Glutamatergic neuron (in vitro differentiated cells): ENCODE measurements around the gene TTLL6. TPM values are rescaled to one million over a fixed set of nuclear protein-coding genes. Genes with fewer than 3 reads are reported as not detected.
A peak's percentile ranks its signal among the peaks of the same experiment; 100 is the strongest.

Source experiments
- DNase-seq: peaks from one replicate; pipeline ENCODE4 v3.0.0; 2022
- H3K27ac Mint-ChIP-seq: one replicate; pipeline ENCODE4 v1.8.0; 2020; ENCODE audit warnings: mild to moderate bottlenecking, mixed read lengths, inconsistent platforms; ENCODE audit not compliant: unreplicated experiment
- H3K27me3 Mint-ChIP-seq: one replicate; pipeline ENCODE4 v1.8.0; 2020; ENCODE audit warnings: mild to moderate bottlenecking, moderate library complexity, mixed read lengths, inconsistent platforms; ENCODE audit not compliant: unreplicated experiment
- H3K36me3 Mint-ChIP-seq: one replicate; pipeline ENCODE4 v1.8.0; 2020; ENCODE audit warnings: mild to moderate bottlenecking, mixed read lengths, inconsistent platforms; ENCODE audit not compliant: unreplicated experiment
- H3K4me1 Mint-ChIP-seq: one replicate; pipeline ENCODE4 v1.8.0; 2020; ENCODE audit warnings: mild to moderate bottlenecking, low read depth, mixed read lengths, inconsistent platforms; ENCODE audit not compliant: unreplicated experiment
- H3K4me3 Mint-ChIP-seq: one replicate; pipeline ENCODE4 v1.8.0; 2020; ENCODE audit warnings: mild to moderate bottlenecking, mixed read lengths, inconsistent platforms; ENCODE audit not compliant: unreplicated experiment
- H3K9me3 Mint-ChIP-seq: one replicate; pipeline ENCODE4 v1.8.0; 2020; ENCODE audit warnings: mild to moderate bottlenecking, moderate library complexity, mixed read lengths, inconsistent platforms; ENCODE audit not compliant: unreplicated experiment
- total RNA-seq: library from RNA; stranded (reverse); fragmentation: NEBNext Ultra II Directional; extraction: Animal tissue kit (Norgen Biotek cat#: 25700); gene quantifications from one replicate; pipeline ENCODE4 v1.2.1, GENCODE V29; 2021; ENCODE audit not compliant: unreplicated experiment
- TF ChIP-seq, protein P1 (sequence below): fragments of 200-600 bp; sonication (generic); IDR thresholded peaks from one replicate; pipeline ENCODE4 v1.5.0; 2021; ENCODE audit not compliant: partially characterized antibody, unreplicated experiment

The TTLL6 gene
- total RNA-seq, 1 donor from 2014 or later, result 35.4 TPM

DNA sequence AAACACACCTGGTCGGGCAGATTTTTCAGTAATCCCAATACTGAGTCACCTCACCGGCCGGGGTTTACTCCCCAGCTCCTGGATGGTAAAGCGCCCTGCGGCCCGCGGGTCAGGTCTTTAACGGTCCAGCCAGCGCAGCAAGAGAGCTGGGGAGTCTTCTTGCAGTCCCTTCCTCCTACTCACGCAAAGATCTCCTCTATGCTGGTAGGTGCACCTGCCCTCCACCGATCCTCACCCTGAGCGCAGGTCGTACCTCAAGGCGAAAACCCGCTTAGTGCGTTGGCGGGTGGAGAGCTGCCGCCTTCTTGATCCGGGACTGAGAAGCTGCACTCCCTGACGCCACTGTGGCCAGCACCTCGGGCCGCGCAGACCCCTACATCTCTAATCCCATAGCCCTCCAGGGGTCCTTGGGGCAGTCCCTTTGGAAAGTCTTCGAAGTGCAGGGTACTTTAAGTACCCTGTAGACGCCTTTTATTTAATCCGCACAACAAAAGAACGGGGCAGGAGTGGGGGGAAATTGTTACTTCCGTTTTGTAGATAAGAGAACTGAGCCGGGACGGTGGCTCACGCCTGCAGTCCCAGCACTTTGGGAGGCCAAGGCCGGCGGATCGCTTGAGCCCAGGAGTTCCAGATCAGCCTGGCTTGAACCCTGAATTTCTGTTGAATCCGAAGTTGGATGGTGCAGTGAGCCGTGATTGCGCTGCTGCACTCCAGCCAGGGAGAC, 78.1 kb downstream of the TTLL6 start:
- H3K27me3 Mint-ChIP-seq, result peaks cover 44% of the 10 kb centered on the region

DNA sequence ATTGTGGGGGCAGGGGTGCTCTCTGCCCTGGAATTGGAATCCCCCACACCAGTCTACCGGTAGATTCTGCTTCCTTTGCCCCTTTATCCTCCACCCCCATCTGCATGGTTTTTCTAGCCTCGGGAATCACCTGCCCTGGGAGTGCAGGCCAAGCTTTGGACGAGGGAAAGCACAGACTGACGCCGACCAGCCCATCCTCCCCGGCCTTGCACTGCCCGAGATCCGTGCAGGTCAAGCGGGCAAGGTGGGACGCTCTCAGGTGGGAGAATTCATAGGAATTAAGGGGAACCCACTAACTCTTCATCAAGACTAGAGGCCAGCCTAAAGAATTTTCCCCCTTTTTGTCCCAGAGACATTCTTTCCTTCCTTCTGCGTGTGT, 78.6 kb downstream of the TTLL6 start:
- Mint-ChIP-seq H3K27ac (no peak overlapping the region), H3K36me3 (no peaks in the 10 kb centered on the region), H3K4me3 (no peak overlapping the region), H3K4me1 (no peaks in the 10 kb centered on the region), H3K27me3 (peaks cover 44% of the 10 kb centered on the region), H3K9me3 (peaks cover 3% of the 10 kb centered on the region)
- TF ChIP-seq, protein P1, sequence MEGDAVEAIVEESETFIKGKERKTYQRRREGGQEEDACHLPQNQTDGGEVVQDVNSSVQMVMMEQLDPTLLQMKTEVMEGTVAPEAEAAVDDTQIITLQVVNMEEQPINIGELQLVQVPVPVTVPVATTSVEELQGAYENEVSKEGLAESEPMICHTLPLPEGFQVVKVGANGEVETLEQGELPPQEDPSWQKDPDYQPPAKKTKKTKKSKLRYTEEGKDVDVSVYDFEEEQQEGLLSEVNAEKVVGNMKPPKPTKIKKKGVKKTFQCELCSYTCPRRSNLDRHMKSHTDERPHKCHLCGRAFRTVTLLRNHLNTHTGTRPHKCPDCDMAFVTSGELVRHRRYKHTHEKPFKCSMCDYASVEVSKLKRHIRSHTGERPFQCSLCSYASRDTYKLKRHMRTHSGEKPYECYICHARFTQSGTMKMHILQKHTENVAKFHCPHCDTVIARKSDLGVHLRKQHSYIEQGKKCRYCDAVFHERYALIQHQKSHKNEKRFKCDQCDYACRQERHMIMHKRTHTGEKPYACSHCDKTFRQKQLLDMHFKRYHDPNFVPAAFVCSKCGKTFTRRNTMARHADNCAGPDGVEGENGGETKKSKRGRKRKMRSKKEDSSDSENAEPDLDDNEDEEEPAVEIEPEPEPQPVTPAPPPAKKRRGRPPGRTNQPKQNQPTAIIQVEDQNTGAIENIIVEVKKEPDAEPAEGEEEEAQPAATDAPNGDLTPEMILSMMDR, result no peak
- no peak for DNase-seq

More for the DNA sequence above, 78.1 kb downstream of the TTLL6 start:
- Mint-ChIP-seq H3K9me3 (peaks cover 2% of the 10 kb centered on the region), H3K4me3 (no peak overlapping the region), H3K36me3 (no peaks in the 10 kb centered on the region), H3K27ac (peak overlapping the region; percentile 28), H3K4me1 (no peaks in the 10 kb centered on the region)
- DNase-seq, result no peak
- TF ChIP-seq, protein P1, result no peak

DNA sequence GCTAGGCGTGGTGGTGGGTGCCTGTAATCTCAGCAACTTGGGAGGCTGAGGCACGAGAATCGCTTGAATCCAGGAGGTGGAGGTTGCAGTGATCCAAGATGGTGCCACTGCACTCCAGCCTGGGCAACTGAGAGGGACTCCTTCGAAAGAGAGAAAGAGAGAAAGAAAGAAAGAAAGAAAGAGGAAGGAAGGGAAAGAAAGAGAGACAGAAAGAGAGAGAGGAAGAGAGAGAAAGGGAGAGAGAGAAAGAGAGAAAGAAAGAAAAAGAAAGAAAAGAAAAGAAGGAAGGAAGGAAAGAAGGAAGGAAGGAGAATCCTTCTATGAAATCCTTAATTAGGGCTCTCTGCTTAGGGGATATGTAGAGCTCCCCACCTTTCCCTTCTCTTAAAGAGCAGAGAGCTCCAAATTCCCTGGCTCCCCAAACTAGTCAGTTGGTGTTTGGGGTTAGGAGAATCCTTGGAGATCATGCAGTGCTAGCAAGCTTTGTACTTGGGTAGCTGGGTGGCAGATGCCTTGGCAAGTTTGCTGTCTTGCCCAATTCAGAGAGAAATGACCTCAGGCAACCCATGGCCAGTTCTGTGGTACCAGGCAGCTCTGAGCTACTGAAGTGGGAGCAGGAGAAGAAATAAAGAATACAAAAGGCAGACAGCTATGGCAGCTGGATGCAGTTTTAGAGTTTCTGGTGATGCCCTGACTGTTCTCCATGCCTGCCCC, 79.5 kb downstream of the TTLL6 start:
- no peak for DNase-seq
- H3K4me1 Mint-ChIP-seq, result no peaks in the 10 kb centered on the region
- H3K27me3 Mint-ChIP-seq, result peaks cover 46% of the 10 kb centered on the region
- H3K27ac Mint-ChIP-seq, result no peak overlapping the region
- H3K4me3 Mint-ChIP-seq, result no peak overlapping the region
- TF ChIP-seq, protein P1, result no peak
- no peaks in the 10 kb centered on the region for H3K36me3 Mint-ChIP-seq
- H3K9me3 Mint-ChIP-seq, result peaks cover 3% of the 10 kb centered on the region

DNA sequence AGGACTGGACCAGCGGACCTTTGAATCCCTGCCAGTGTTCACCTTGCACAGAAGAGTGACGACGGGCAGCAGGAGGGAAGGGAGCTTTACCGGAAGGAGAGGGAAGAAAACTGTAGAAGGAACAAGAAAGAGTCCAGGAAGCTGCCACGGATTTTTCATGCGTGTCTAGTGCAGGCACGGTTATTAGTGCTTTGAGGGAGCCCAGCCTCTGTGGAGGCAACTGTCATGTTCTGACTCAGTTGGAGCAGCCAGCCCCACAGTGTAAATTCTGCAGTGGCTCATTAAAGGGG, 82.0 kb downstream of the TTLL6 start:
- H3K4me1 Mint-ChIP-seq, result no peaks in the 10 kb centered on the region
- no peak overlapping the region for H3K27ac Mint-ChIP-seq
- TF ChIP-seq, protein P1, result no peak
- no peak overlapping the region for H3K4me3 Mint-ChIP-seq
- no peak for DNase-seq
- peaks cover 46% of the 10 kb centered on the region for H3K27me3 Mint-ChIP-seq
- no peaks in the 10 kb centered on the region for H3K36me3 Mint-ChIP-seq
- peaks cover 3% of the 10 kb centered on the region for H3K9me3 Mint-ChIP-seq
